ENCODE measurements around the gene CELSR3.

CELSR3 gene

GRCh38 chr3:48639944-48640606 is 22.6 kb downstream of the CELSR3 start:
- H3K9me3 ChIP-seq (ENCODE audit: insufficient read depth, low read length), result no peaks in the 10 kb centered on the region
- peaks cover 11% of the 10 kb centered on the region for H3K4me1 ChIP-seq (ENCODE audit: insufficient read depth, insufficient read length)
- no peak for DNase-seq (ENCODE audit: low read depth, low spot score)
- H3K4me3 ChIP-seq (ENCODE audit: insufficient read length, low read depth), result no peak overlapping the region
- no peak overlapping the region for H3K9ac ChIP-seq (ENCODE audit: insufficient read length, low read depth)
- peaks cover 51% of the 10 kb centered on the region for H3K36me3 ChIP-seq (ENCODE audit: insufficient read depth, insufficient read length, low read length)
- no peaks in the 10 kb centered on the region for H3K27me3 ChIP-seq (ENCODE audit: insufficient read depth, insufficient read length)
- TF ChIP-seq YY1 (IDR thresholded peaks at IDR 0.05; ENCODE audit: insufficient read depth, insufficient read length) (no peak), SUZ12 (IDR thresholded peaks at IDR 0.05; ENCODE audit: extremely low read depth, insufficient read depth, insufficient read length) (no peak), ZNF274 (IDR thresholded peaks at IDR 0.05; ENCODE audit: low read depth, low read length) (no peak)

- TF ChIP-seq YY1 (IDR thresholded peaks at IDR 0.05; ENCODE audit: insufficient read depth, insufficient read length) (no peak), ZNF274 (IDR thresholded peaks at IDR 0.05; ENCODE audit: low read depth, low read length) (no peak), SUZ12 (IDR thresholded peaks at IDR 0.05; ENCODE audit: extremely low read depth, insufficient read depth, insufficient read length) (no peak)
- no peaks in the 10 kb centered on the region for H3K9me3 ChIP-seq (ENCODE audit: insufficient read depth, low read length)
- no peak for DNase-seq (ENCODE audit: low read depth, low spot score)
- H3K4me1 ChIP-seq (ENCODE audit: insufficient read depth, insufficient read length), result peaks cover 15% of the 10 kb centered on the region
- H3K4me3 ChIP-seq (ENCODE audit: insufficient read length, low read depth), result no peak overlapping the region
- no peaks in the 10 kb centered on the region for H3K27me3 ChIP-seq (ENCODE audit: insufficient read depth, insufficient read length)
- peak overlapping the region; percentile 24 for H3K9ac ChIP-seq (ENCODE audit: insufficient read length, low read depth)
- peaks cover 49% of the 10 kb centered on the region for H3K36me3 ChIP-seq (ENCODE audit: insufficient read depth, insufficient read length, low read length)
Measured at GRCh38 chr3:48637305-48637704, 25.4 kb downstream of the CELSR3 start.

- Histone ChIP-seq H3K9me3 (ENCODE audit: insufficient read depth, low read length) (no peaks in the 10 kb centered on the region), H3K4me1 (ENCODE audit: insufficient read depth, insufficient read length) (peaks cover 15% of the 10 kb centered on the region), H3K36me3 (ENCODE audit: insufficient read depth, insufficient read length, low read length) (peaks cover 50% of the 10 kb centered on the region), H3K27me3 (ENCODE audit: insufficient read depth, insufficient read length) (no peaks in the 10 kb centered on the region), H3K9ac (ENCODE audit: insufficient read length, low read depth) (peak overlapping the region; percentile 75), H3K4me3 (ENCODE audit: insufficient read length, low read depth) (peak overlapping the region; percentile 94)
- no peak for DNase-seq (ENCODE audit: low read depth, low spot score)
- no peak for TF ChIP-seq SUZ12 (IDR thresholded peaks at IDR 0.05; ENCODE audit: extremely low read depth, insufficient read depth, insufficient read length)
- no peak for TF ChIP-seq YY1 (IDR thresholded peaks at IDR 0.05; ENCODE audit: insufficient read depth, insufficient read length)
- TF ChIP-seq ZNF274 (IDR thresholded peaks at IDR 0.05; ENCODE audit: low read depth, low read length), result no peak
Measured at GRCh38 chr3:48636149-48636655, 26.5 kb downstream of the CELSR3 start.

GRCh38 chr3:48635222-48636021 is 27.3 kb downstream of the CELSR3 start, which contains the start of gene SLC26A6:
SLC26A6 (minus strand) TSS chr3:48635461; CDS start chr3:48635393, 68 bp downstream.
- H3K4me1 ChIP-seq (ENCODE audit: insufficient read depth, insufficient read length), result peaks cover 15% of the 10 kb centered on the region
- H3K9ac ChIP-seq (ENCODE audit: insufficient read length, low read depth), result peak within 1 kb of the TSS; percentile 96
- H3K9me3 ChIP-seq (ENCODE audit: insufficient read depth, low read length), result no peaks in the 10 kb centered on the region
- no peaks in the 10 kb centered on the region for H3K27me3 ChIP-seq (ENCODE audit: insufficient read depth, insufficient read length)
- H3K4me3 ChIP-seq (ENCODE audit: insufficient read length, low read depth), result peak within 1 kb of the TSS; percentile 94
- no peak for TF ChIP-seq ZNF274 (IDR thresholded peaks at IDR 0.05; ENCODE audit: low read depth, low read length)
- H3K36me3 ChIP-seq (ENCODE audit: insufficient read depth, insufficient read length, low read length), result peaks cover 53% of the 10 kb centered on the region
- DNase-seq (ENCODE audit: low read depth, low spot score), result peak; percentile 98

GRCh38 chr3:48634661-48635221 is 27.9 kb downstream of the CELSR3 start:
- Histone ChIP-seq H3K9me3 (ENCODE audit: insufficient read depth, low read length) (no peaks in the 10 kb centered on the region), H3K9ac (ENCODE audit: insufficient read length, low read depth) (peak overlapping the region; percentile 96), H3K27me3 (ENCODE audit: insufficient read depth, insufficient read length) (no peaks in the 10 kb centered on the region), H3K36me3 (ENCODE audit: insufficient read depth, insufficient read length, low read length) (peaks cover 54% of the 10 kb centered on the region), H3K4me1 (ENCODE audit: insufficient read depth, insufficient read length) (peaks cover 18% of the 10 kb centered on the region), H3K4me3 (ENCODE audit: insufficient read length, low read depth) (peak overlapping the region; percentile 94)
- DNase-seq (ENCODE audit: low read depth, low spot score), result peak; percentile 57
- TF ChIP-seq ZNF274 (IDR thresholded peaks at IDR 0.05; ENCODE audit: low read depth, low read length) (no peak), SUZ12 (IDR thresholded peaks at IDR 0.05; ENCODE audit: extremely low read depth, insufficient read depth, insufficient read length) (no peak), YY1 (IDR thresholded peaks at IDR 0.05; ENCODE audit: insufficient read depth, insufficient read length) (no peak)

GRCh38 chr3:48633743-48634142 is 28.9 kb downstream of the CELSR3 start:
- no peaks in the 10 kb centered on the region for H3K9me3 ChIP-seq (ENCODE audit: insufficient read depth, low read length)
- H3K4me1 ChIP-seq (ENCODE audit: insufficient read depth, insufficient read length), result peaks cover 21% of the 10 kb centered on the region
- DNase-seq (ENCODE audit: low read depth, low spot score), result no peak
- H3K36me3 ChIP-seq (ENCODE audit: insufficient read depth, insufficient read length, low read length), result peaks cover 54% of the 10 kb centered on the region
- TF ChIP-seq ZNF274 (IDR thresholded peaks at IDR 0.05; ENCODE audit: low read depth, low read length) (no peak), SUZ12 (IDR thresholded peaks at IDR 0.05; ENCODE audit: extremely low read depth, insufficient read depth, insufficient read length) (no peak), YY1 (IDR thresholded peaks at IDR 0.05; ENCODE audit: insufficient read depth, insufficient read length) (no peak)
- H3K9ac ChIP-seq (ENCODE audit: insufficient read length, low read depth), result peak overlapping the region; percentile 96
- H3K4me3 ChIP-seq (ENCODE audit: insufficient read length, low read depth), result peak overlapping the region; percentile 94
- H3K27me3 ChIP-seq (ENCODE audit: insufficient read depth, insufficient read length), result no peaks in the 10 kb centered on the region

GRCh38 chr3:48633256-48633655 is 29.4 kb downstream of the CELSR3 start:
- TF ChIP-seq YY1 (IDR thresholded peaks at IDR 0.05; ENCODE audit: insufficient read depth, insufficient read length) (no peak), ZNF274 (IDR thresholded peaks at IDR 0.05; ENCODE audit: low read depth, low read length) (no peak), SUZ12 (IDR thresholded peaks at IDR 0.05; ENCODE audit: extremely low read depth, insufficient read depth, insufficient read length) (no peak)
- peak overlapping the region; percentile 2 for H3K9ac ChIP-seq (ENCODE audit: insufficient read length, low read depth)
- no peaks in the 10 kb centered on the region for H3K9me3 ChIP-seq (ENCODE audit: insufficient read depth, low read length)
- H3K27me3 ChIP-seq (ENCODE audit: insufficient read depth, insufficient read length), result no peaks in the 10 kb centered on the region
- DNase-seq (ENCODE audit: low read depth, low spot score), result no peak
- peaks cover 58% of the 10 kb centered on the region for H3K36me3 ChIP-seq (ENCODE audit: insufficient read depth, insufficient read length, low read length)
- no peak overlapping the region for H3K4me3 ChIP-seq (ENCODE audit: insufficient read length, low read depth)
- peaks cover 21% of the 10 kb centered on the region for H3K4me1 ChIP-seq (ENCODE audit: insufficient read depth, insufficient read length)

Measured in NT2/D1 (cell line).